CD14-positive monocyte (primary cell): ENCODE data around the gene LRRC1. TPM values are rescaled to one million over a fixed set of nuclear protein-coding genes. Genes with fewer than 3 reads are reported as not detected.

Source experiments
- DNase-seq, 3 donors: peaks; one replicate each; pipeline ENCODE4 v3.0.0-alpha.2; 2011 to 2022
- H2AFZ ChIP-seq: 2 replicates; pipeline ENCODE4 v1.6.0; 2012; ENCODE audit warnings: mild to moderate bottlenecking, low read depth, low read length, inconsistent platforms; ENCODE audit not compliant: insufficient read depth, poor library complexity, severe bottlenecking
- H3K27ac ChIP-seq, 2 donors: 1 replicate in 1 of 2; 2 replicates in 1 of 2; pipeline ENCODE4 v1.5.1; 2012 to 2013; ENCODE audit warnings: low read length in 2 of 2, control low read depth in 1 of 2, inconsistent platforms in 1 of 2, low read depth in 1 of 2, mild to moderate bottlenecking in 1 of 2
- H3K27me3 ChIP-seq, 2 donors: one replicate each; pipeline versions ENCODE4 v1.6.0 to v1.6.1; 2011 to 2013; ENCODE audit warnings: low read length in 2 of 2; ENCODE audit not compliant: control insufficient read depth in 2 of 2, insufficient read depth in 2 of 2
- H3K36me3 ChIP-seq, 2 donors: replicated peaks in 1 of 2; 1 replicate in 1 of 2; 2 replicates in 1 of 2; pipeline versions ENCODE4 v1.5.1 to v1.6.1; 2012 to 2013; ENCODE audit warnings: low read length in 2 of 2, control low read depth in 1 of 2, inconsistent platforms in 1 of 2, mild to moderate bottlenecking in 1 of 2; ENCODE audit not compliant: insufficient read depth in 2 of 2, control insufficient read depth in 1 of 2
- H3K4me1 ChIP-seq, 2 donors: 1 replicate in 1 of 2; 2 replicates in 1 of 2; pipeline versions ENCODE4 v1.5.1 to v1.6.1; 2012 to 2013; ENCODE audit warnings: low read length in 2 of 2, control low read depth in 1 of 2, inconsistent platforms in 1 of 2, mild to moderate bottlenecking in 1 of 2, moderate library complexity in 1 of 2; ENCODE audit not compliant: insufficient read depth in 2 of 2, control insufficient read depth in 1 of 2
- H3K4me2 ChIP-seq: replicated peaks from 2 replicates; pipeline ENCODE3; 2012; ENCODE audit warnings: low read length, moderate library complexity, mild to moderate bottlenecking; ENCODE audit not compliant: poor library complexity, severe bottlenecking; ENCODE audit errors: extremely low read depth
- H3K4me3 ChIP-seq, 3 experiments: fragments of 200-600 bp in 1 of 3; sonication (generic) in 1 of 3; replicated peaks in 1 of 3; 1 replicate in 2 of 3; 2 replicates in 1 of 3; pipeline ENCODE4 v1.5.1; 2011 to 2013; ENCODE audit warnings: low read length in 3 of 3, mild to moderate bottlenecking in 3 of 3, control low read depth in 2 of 3, low read depth in 2 of 3, inconsistent platforms in 1 of 3, moderate library complexity in 1 of 3
- H3K79me2 ChIP-seq: 2 replicates; pipeline ENCODE4 v1.6.0; 2012; ENCODE audit warnings: mild to moderate bottlenecking, control low read depth, inconsistent platforms, low read length, moderate library complexity; ENCODE audit not compliant: insufficient read depth
- H3K9ac ChIP-seq: 2 replicates; pipeline ENCODE4 v1.6.0; 2017; ENCODE audit warnings: low read length, mild to moderate bottlenecking; ENCODE audit not compliant: insufficient read depth, poor library complexity, severe bottlenecking
- H3K9me3 ChIP-seq, 2 donors: replicated peaks in 1 of 2; 1 replicate in 1 of 2; 2 replicates in 1 of 2; pipeline versions ENCODE4 v1.5.1 to v1.6.1; 2012 to 2013; ENCODE audit warnings: low read length in 2 of 2, control low read depth in 1 of 2; ENCODE audit not compliant: control insufficient read depth in 1 of 2, insufficient read depth in 1 of 2
- H4K20me1 ChIP-seq: 2 replicates; pipeline ENCODE4 v1.6.0; 2012; ENCODE audit warnings: mild to moderate bottlenecking, low read length, control low read depth, moderate library complexity; ENCODE audit not compliant: insufficient read depth
- H3K27ac Mint-ChIP-seq, 7 donors: one replicate each; pipeline ENCODE4 v1.8.0; 2020; ENCODE audit warnings: mild to moderate bottlenecking in 7 of 7, mixed read lengths in 7 of 7, moderate library complexity in 6 of 7, inconsistent platforms in 2 of 7
- H3K27me3 Mint-ChIP-seq, 3 donors: one replicate each; pipeline ENCODE4 v1.8.0; 2021 to 2022; ENCODE audit warnings: low read depth in 3 of 3, mild to moderate bottlenecking in 3 of 3, mixed read lengths in 3 of 3, moderate library complexity in 3 of 3, inconsistent platforms in 1 of 3
- H3K36me3 Mint-ChIP-seq, 2 donors: one replicate each; pipeline ENCODE4 v1.8.0; 2020; ENCODE audit warnings: mixed read lengths in 2 of 2, inconsistent platforms in 1 of 2, mild to moderate bottlenecking in 1 of 2
- H3K4me1 Mint-ChIP-seq: one replicate; pipeline ENCODE4 v1.8.0; 2020; ENCODE audit warnings: mild to moderate bottlenecking, mixed read lengths
- H3K4me3 Mint-ChIP-seq, 2 donors: one replicate each; pipeline ENCODE4 v1.8.0; 2020; ENCODE audit warnings: mild to moderate bottlenecking in 2 of 2, mixed read lengths in 2 of 2, moderate library complexity in 1 of 2
- H3K9me3 Mint-ChIP-seq, 7 donors: one replicate each; pipeline ENCODE4 v1.8.0; 2020 to 2022; ENCODE audit warnings: mixed read lengths in 7 of 7, mild to moderate bottlenecking in 6 of 7, moderate library complexity in 6 of 7, inconsistent platforms in 2 of 7
- CTCF ChIP-seq: fragments of 200-600 bp; IDR thresholded peaks from one replicate; pipeline ENCODE4 v1.8.0; 2022; ENCODE audit warnings: antibody characterized with exemption, mild to moderate bottlenecking
- WGBS: methylation state at CpG from one replicate; pipeline ENCODE4 v1.1.5; 2013; ENCODE audit warnings: missing lambda C conversion rate; ENCODE audit not compliant: insufficient coverage; 5-methylcytosine and 5-hydroxymethylcytosine counted together
- intact Hi-C, 2 donors: fragments of 100-400 bp; cut with micrococcal nuclease; formaldehyde crosslinking; loops; one replicate each; pipeline versions ENCODE4 v1.15.0 to v1.15.1; 2023
- polyA plus RNA-seq, 3 donors: library from polyadenylated mRNA; depleted of rRNA in 1 of 3; unstranded in 2 of 3; stranded (reverse) in 1 of 3; fragments of 300-500 nt in 2 of 3; fragments of >200 nt in 1 of 3; fragmentation: Illumina TruSeq in 2 of 3; gene quantifications; 1 replicate in 2 of 3; 2 replicates in 1 of 3; pipeline ENCODE4 v1.2.3, GENCODE V29; 2012 to 2021

The LRRC1 gene
- polyA plus RNA-seq, 3 donors = 0.18 to 1.6 (median 0.92) TPM

- Histone ChIP-seq H2AFZ (no peak overlapping the region), H3K27me3 (no peaks in the 10 kb centered on the region), H4K20me1 (no peaks in the 10 kb centered on the region), H3K27ac (no peak overlapping the region), H3K4me1 (no peaks in the 10 kb centered on the region), H3K79me2 (no peaks in the 10 kb centered on the region), H3K36me3 (no peaks in the 10 kb centered on the region), H3K9ac (no peak overlapping the region), H3K9me3 (no peaks in the 10 kb centered on the region), H3K4me2 (no peak overlapping the region), H3K4me3 (no peak overlapping the region)
- peaks cover 5% of the 10 kb centered on the region for H3K4me1 Mint-ChIP-seq
- H3K27ac Mint-ChIP-seq = no peak overlapping the region
- peaks cover 0 to 2% (median 0%) of the 10 kb centered on the region in 3 donors for H3K27me3 Mint-ChIP-seq
- no peaks in the 10 kb centered on the region for H3K36me3 Mint-ChIP-seq
- 100% methylated on average over 1 of the region's 3 CpGs for WGBS
- no peak overlapping the region for H3K4me3 Mint-ChIP-seq
- TF ChIP-seq CTCF = no peak
- H3K9me3 Mint-ChIP-seq = peaks cover 0 to 2% (median 0%) of the 10 kb centered on the region in 7 donors
- DNase-seq = no peak
- intact Hi-C loops = no loop called here
These were observed 24.2 kb downstream of the LRRC1 start for GRCh38 chr6:53818858-53819609.

GRCh38 chr6:53822401-53823125 lies 27.8 kb downstream of the LRRC1 start:
- Histone ChIP-seq H3K9ac (no peak overlapping the region), H4K20me1 (no peaks in the 10 kb centered on the region), H3K36me3 (no peaks in the 10 kb centered on the region), H2AFZ (no peak overlapping the region), H3K4me1 (no peaks in the 10 kb centered on the region), H3K27ac (no peak overlapping the region), H3K9me3 (no peaks in the 10 kb centered on the region), H3K4me3 (no peak overlapping the region), H3K79me2 (no peaks in the 10 kb centered on the region), H3K27me3 (no peaks in the 10 kb centered on the region), H3K4me2 (no peak overlapping the region)
- H3K4me1 Mint-ChIP-seq = peaks cover 9% of the 10 kb centered on the region
- H3K9me3 Mint-ChIP-seq = peaks cover 0 to 2% (median 0%) of the 10 kb centered on the region in 7 donors
- DNase-seq = no peak
- 83% methylated on average over 6 of the region's 10 CpGs for WGBS
- H3K27me3 Mint-ChIP-seq = peaks cover 0 to 3% (median 0%) of the 10 kb centered on the region in 3 donors
- TF ChIP-seq CTCF = no peak
- intact Hi-C loops = no loop called here
- no peaks in the 10 kb centered on the region for H3K36me3 Mint-ChIP-seq
- H3K4me3 Mint-ChIP-seq = no peak overlapping the region
- no peak overlapping the region for H3K27ac Mint-ChIP-seq
